Stimulated activated CD8-positive, alpha-beta memory T cell treated with anti-CD3 and anti-CD28 coated beads, Interleukin-15, amount 100 ng/mL, for 48 hours (primary cell): ENCODE data around the gene GDF7.
"Not testable (repeated sequence)": the region's sequence is repeated elsewhere in the genome, so short reads cannot be mapped to it uniquely, and the experiment has no call there.

Source experiments
- DNase-seq, 2 donors: peaks; one replicate each; pipeline ENCODE4 v3.0.0-alpha.2; 2020; ENCODE audit warnings: low read depth in 2 of 2

Gene GDF7

GRCh38 chr2:20698916-20699613 is 32.1 kb downstream of the GDF7 start:
- no peak for DNase-seq

GRCh38 chr2:20702563-20702962 is 35.6 kb downstream of the GDF7 start:
- DNase-seq = no peak

GRCh38 chr2:20704886-20705285 is 37.9 kb downstream of the GDF7 start:
- no peak for DNase-seq

- no peak for DNase-seq
Measured at GRCh38 chr2:20706217-20706616, 39.3 kb downstream of the GDF7 start.

- DNase-seq = no peak
Measured at GRCh38 chr2:20706786-20707185, 39.8 kb downstream of the GDF7 start.

GRCh38 chr2:20707601-20708000 is 40.7 kb downstream of the GDF7 start:
- DNase-seq = no peak

DNA sequence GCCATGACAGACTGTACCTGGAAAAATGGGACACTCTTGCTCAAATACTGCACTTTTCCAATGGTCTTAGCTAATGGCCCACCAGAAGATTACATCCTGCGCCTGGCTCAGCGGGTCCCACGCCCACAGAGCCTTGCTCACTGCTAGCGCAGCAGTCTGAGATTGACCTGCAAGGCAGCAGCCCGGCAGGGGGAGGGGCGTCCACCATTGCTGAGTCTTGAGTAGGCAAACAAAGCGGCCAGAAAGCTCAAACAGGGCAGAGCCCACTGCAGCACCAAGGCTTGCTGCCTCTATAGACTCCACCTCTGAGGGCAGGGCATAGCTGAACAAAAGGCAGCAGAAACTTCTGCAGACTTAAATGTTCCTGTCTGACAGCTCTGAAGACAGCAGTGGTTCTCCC is 44.7 kb downstream of the GDF7 start:
- DNase-seq = not testable (repeated sequence)

DNA sequence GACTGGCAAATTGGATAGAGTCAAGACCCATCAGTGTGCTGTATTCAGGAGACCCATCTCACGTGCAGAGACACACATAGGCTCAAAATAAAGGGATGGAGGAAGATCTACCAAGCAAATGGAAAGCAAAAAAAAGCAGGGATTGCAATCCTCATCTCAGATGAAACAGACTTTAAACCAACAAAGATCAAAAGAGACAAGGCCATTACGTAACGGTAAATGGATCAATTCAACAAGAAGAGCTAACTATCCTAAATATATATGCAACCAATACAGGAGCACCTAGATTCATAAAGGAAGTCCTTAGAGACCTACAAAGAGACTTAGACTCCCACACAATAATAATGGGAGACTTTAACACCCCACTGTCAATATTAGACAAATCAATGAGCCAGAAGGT is 46.6 kb downstream of the GDF7 start:
- not testable (repeated sequence) for DNase-seq

GRCh38 chr2:20714412-20714811 is 47.5 kb downstream of the GDF7 start:
- DNase-seq = not testable (repeated sequence)

DNA sequence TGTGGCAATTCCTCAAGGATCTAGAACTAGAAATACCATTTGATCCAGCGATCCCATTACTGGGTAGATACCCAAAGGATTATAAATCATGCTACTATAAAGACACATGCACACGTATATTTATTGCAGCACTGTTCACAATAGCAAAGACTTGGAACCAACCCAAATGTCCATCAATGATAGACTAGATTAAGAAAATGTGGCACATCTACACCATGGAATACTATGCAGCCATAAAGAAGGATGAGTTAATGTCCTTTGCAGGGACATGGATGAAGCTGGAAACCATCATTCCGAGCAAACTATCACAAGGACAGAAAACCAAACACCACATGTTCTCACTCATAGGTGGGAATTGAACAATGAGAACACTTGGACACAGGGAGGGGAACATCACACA is 49.2 kb downstream of the GDF7 start:
- not testable (repeated sequence) for DNase-seq

- no peak for DNase-seq
Measured at GRCh38 chr2:20717641-20718040, 50.7 kb downstream of the GDF7 start.

GRCh38 chr2:20722592-20723240 is 55.8 kb downstream of the GDF7 start:
- no peak for DNase-seq

- no peak for DNase-seq
Measured at GRCh38 chr2:20723543-20723942, 56.6 kb downstream of the GDF7 start.

GRCh38 chr2:20724500-20725053 is 57.6 kb downstream of the GDF7 start:
- DNase-seq = no peak

GRCh38 chr2:20725782-20726181 is 58.8 kb downstream of the GDF7 start:
- no peak for DNase-seq

- DNase-seq = no peak
Measured at GRCh38 chr2:20726913-20727312, 60.0 kb downstream of the GDF7 start.

- DNase-seq = no peak
Measured at GRCh38 chr2:20728114-20728758, 61.3 kb downstream of the GDF7 start.
